ENCODE measurements around the gene IQCF2. TPM values are rescaled to one million over a fixed set of nuclear protein-coding genes. Genes with fewer than 3 reads are reported as not detected.
"Not testable (repeated sequence)": the region's sequence is repeated elsewhere in the genome, so short reads cannot be mapped to it uniquely, and the experiment has no call there.

Gene IQCF2
- total and polyA plus RNA-seq, 2 donors (not counting 3 experiments of a cell fraction or from before 2014, with no cell fraction given), result not detected

DNA sequence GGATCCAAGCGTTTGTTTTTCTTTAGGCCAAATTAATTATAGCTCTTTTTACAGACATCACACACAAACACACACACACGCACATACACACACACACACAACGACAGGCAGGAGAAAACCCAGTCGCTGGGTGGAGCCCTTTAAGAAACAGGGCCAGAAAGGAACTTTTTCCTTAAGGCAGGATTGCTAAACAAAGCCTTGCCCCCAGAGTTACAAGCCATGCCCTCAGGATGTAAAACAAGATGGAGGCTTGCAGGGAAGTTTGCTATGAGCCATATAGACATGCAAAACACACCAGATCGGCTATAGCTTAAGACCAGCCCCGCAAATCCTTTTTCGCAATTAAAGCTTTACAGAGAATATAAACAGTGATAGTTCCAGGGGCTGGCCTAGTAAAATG lies 16.3 kb upstream of the IQCF2 start:
- H4K20me1 ChIP-seq (replicated peaks; ENCODE audit: control insufficient read depth, extremely low read depth, insufficient read depth, low read length), result no peaks in the 10 kb centered on the region
- ChIA-PET POLR2A (no interaction called here), CTCF (no interaction called here)
- no peaks in the 10 kb centered on the region for H3K79me2 ChIP-seq (ENCODE audit: control insufficient read depth, insufficient read depth, low read length)
- no TSS peak for BruUV-seq (replicated peaks)
- no peak overlapping the region for H3K4me3 ChIP-seq (replicated peaks in 1 of 3; ENCODE audit: insufficient read depth in 1 of 3, low read depth in 1 of 3, low read length in 3 of 3)
- DNase-seq (ENCODE audit: low read depth, low spot score) (no peak), FAIRE-seq (no peak)
- H3K36me3 ChIP-seq (ENCODE audit: control insufficient read depth in 2 of 2, extremely low read depth in 1 of 2, insufficient read depth in 2 of 2, low read length in 2 of 2), result no peaks in the 10 kb centered on the region
- no peak overlapping the region for H3K9ac ChIP-seq (replicated peaks; ENCODE audit: extremely low read depth, insufficient read depth, low read length)
- intact Hi-C loops (cut with micrococcal nuclease) (no loop called here), dilution Hi-C loops (cut with MboI; ENCODE audit: extremely low pct_ligation_motif_present, low sequenced_read_pairs) (no loop called here)
- H2AFZ ChIP-seq (ENCODE audit: low read depth, low read length), result no peak overlapping the region
- no peak overlapping the region for H3K27ac ChIP-seq (ENCODE audit: insufficient read depth, low read depth, low read length)
- H3K9me1 ChIP-seq (replicated peaks; ENCODE audit: control insufficient read depth, extremely low read depth, insufficient read depth, low read length), result no peaks in the 10 kb centered on the region
- no peaks in the 10 kb centered on the region for H3K4me1 ChIP-seq (ENCODE audit: control insufficient read depth, extremely low read depth, insufficient read depth, low read length)
- no peaks in the 10 kb centered on the region for H3K9me3 ChIP-seq (replicated peaks; ENCODE audit: control insufficient read depth, insufficient read depth, low read length)
- H3K4me2 ChIP-seq (ENCODE audit: insufficient read depth, low read length), result no peak overlapping the region
- H3K27me3 ChIP-seq (ENCODE audit: control insufficient read depth in 2 of 2, insufficient read depth in 2 of 2, low read length in 2 of 2), result peaks cover 0 to 1% of the 10 kb centered on the region in 2 experiments
- TF ChIP-seq, protein P1, sequence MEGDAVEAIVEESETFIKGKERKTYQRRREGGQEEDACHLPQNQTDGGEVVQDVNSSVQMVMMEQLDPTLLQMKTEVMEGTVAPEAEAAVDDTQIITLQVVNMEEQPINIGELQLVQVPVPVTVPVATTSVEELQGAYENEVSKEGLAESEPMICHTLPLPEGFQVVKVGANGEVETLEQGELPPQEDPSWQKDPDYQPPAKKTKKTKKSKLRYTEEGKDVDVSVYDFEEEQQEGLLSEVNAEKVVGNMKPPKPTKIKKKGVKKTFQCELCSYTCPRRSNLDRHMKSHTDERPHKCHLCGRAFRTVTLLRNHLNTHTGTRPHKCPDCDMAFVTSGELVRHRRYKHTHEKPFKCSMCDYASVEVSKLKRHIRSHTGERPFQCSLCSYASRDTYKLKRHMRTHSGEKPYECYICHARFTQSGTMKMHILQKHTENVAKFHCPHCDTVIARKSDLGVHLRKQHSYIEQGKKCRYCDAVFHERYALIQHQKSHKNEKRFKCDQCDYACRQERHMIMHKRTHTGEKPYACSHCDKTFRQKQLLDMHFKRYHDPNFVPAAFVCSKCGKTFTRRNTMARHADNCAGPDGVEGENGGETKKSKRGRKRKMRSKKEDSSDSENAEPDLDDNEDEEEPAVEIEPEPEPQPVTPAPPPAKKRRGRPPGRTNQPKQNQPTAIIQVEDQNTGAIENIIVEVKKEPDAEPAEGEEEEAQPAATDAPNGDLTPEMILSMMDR (IDR thresholded peaks at IDR 0.05; ENCODE audit: extremely low read depth in 1 of 2, insufficient read depth in 1 of 2, low read depth in 1 of 2, low read length in 2 of 2), result no peak
- TF ChIP-seq EZH2 (IDR thresholded peaks at IDR 0.05; ENCODE audit: borderline replicate concordance, low read depth, low read length, severe bottlenecking), result no peak
- TF ChIP-seq POLR2AphosphoS5 (IDR thresholded peaks at IDR 0.05; ENCODE audit: insufficient read depth, low read depth, low read length), result no peak
- no peak for TF ChIP-seq JUN (IDR thresholded peaks at IDR 0.05; ENCODE audit: borderline replicate concordance, insufficient read depth, insufficient read length, low read depth)
- no peak for TF ChIP-seq GATA2 (IDR thresholded peaks at IDR 0.05; ENCODE audit: insufficient read depth, insufficient read length, low read depth, low read length)

DNA sequence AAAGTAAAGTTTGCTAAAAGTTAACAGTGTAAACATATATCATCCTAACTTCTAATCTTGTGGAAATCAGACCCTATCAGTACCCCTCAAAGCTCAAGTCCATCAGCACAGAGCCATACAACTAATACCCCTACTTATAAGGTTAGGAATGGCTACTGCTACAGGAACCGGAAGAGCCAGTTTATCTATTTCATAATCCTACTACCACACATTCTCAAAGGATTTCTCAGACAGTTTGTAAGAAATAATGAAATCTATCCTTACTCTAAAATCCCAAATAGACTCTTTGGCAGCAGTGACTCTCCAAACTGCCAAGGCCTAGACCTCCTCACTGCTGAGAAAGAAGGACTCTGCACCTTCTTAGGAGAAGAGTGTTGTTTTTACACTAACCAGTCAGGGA lies 6.0 kb upstream of the IQCF2 start:
- FAIRE-seq; dilution Hi-C loops (cut with MboI; ENCODE audit: extremely low pct_ligation_motif_present, low sequenced_read_pairs); intact Hi-C loops (cut with micrococcal nuclease): not testable (repeated sequence)

More for the DNA sequence above, 6.0 kb upstream of the IQCF2 start:
- POLR2A ChIA-PET; H3K9ac ChIP-seq (replicated peaks; ENCODE audit: extremely low read depth, insufficient read depth, low read length); H2AFZ ChIP-seq (ENCODE audit: low read depth, low read length); DNase-seq (ENCODE audit: low read depth, low spot score); H3K9me1 ChIP-seq (replicated peaks; ENCODE audit: control insufficient read depth, extremely low read depth, insufficient read depth, low read length); BruUV-seq (replicated peaks); H3K27me3 ChIP-seq (ENCODE audit: control insufficient read depth in 2 of 2, insufficient read depth in 2 of 2, low read length in 2 of 2); H3K4me1 ChIP-seq (ENCODE audit: control insufficient read depth, extremely low read depth, insufficient read depth, low read length); H3K36me3 ChIP-seq (ENCODE audit: control insufficient read depth in 2 of 2, extremely low read depth in 1 of 2, insufficient read depth in 2 of 2, low read length in 2 of 2); H4K20me1 ChIP-seq (replicated peaks; ENCODE audit: control insufficient read depth, extremely low read depth, insufficient read depth, low read length); H3K4me2 ChIP-seq (ENCODE audit: insufficient read depth, low read length); H3K79me2 ChIP-seq (ENCODE audit: control insufficient read depth, insufficient read depth, low read length); H3K27ac ChIP-seq (ENCODE audit: insufficient read depth, low read depth, low read length); H3K9me3 ChIP-seq (replicated peaks; ENCODE audit: control insufficient read depth, insufficient read depth, low read length); CTCF ChIA-PET; H3K4me3 ChIP-seq (replicated peaks in 1 of 3; ENCODE audit: insufficient read depth in 1 of 3, low read depth in 1 of 3, low read length in 3 of 3): not testable (repeated sequence)
